ENCODE results near the gene KLK7.
A peak's percentile ranks its signal among the peaks of the same experiment; 100 is the strongest.
"Not testable (repeated sequence)": the region's sequence is repeated elsewhere in the genome, so short reads cannot be mapped to it uniquely, and the experiment has no call there.

Gene KLK7

GRCh38 chr19:51012661-51013190, 29.0 kb upstream of the KLK7 start:
- DNase-seq = no peak

GRCh38 chr19:51010066-51010795, 26.5 kb upstream of the KLK7 start:
- DNase-seq = no peak

GRCh38 chr19:51009061-51009891, 25.6 kb upstream of the KLK7 start:
- no peak for DNase-seq

GRCh38 chr19:51007488-51007887, 23.8 kb upstream of the KLK7 start:
- DNase-seq = no peak

GRCh38 chr19:51006406-51006805, 22.7 kb upstream of the KLK7 start:
- DNase-seq = no peak

GRCh38 chr19:51005248-51005647, 21.5 kb upstream of the KLK7 start:
- DNase-seq = no peak

GRCh38 chr19:51003316-51003715, 19.6 kb upstream of the KLK7 start:
- no peak for DNase-seq

GRCh38 chr19:51002542-51003311, 19.0 kb upstream of the KLK7 start:
- peak in 3 of 58 donors; percentile 20 to 37 (median 22) for DNase-seq

GRCh38 chr19:51002089-51002532, 18.4 kb upstream of the KLK7 start:
- no peak for DNase-seq

- DNase-seq = no peak
Measured at GRCh38 chr19:51001515-51001914, 17.8 kb upstream of the KLK7 start, which contains the start of gene KLK8. Gene KLK8 (minus strand): TSS chr19:51001604. CDS start chr19:51001167, 437 bp downstream.

GRCh38 chr19:51000981-51001380, 17.3 kb upstream of the KLK7 start:
- DNase-seq = no peak

- no peak for DNase-seq
Measured at GRCh38 chr19:51000426-51000825, 16.7 kb upstream of the KLK7 start.

- no peak for DNase-seq
Measured at GRCh38 chr19:50998686-50999085, 15.0 kb upstream of the KLK7 start.

GRCh38 chr19:50998061-50998460, 14.3 kb upstream of the KLK7 start:
- DNase-seq = no peak

GRCh38 chr19:50994129-50994528, 10.4 kb upstream of the KLK7 start:
- no peak for DNase-seq

- DNase-seq = no peak
Measured at GRCh38 chr19:50992666-50993035, 8.9 kb upstream of the KLK7 start.

- not testable (repeated sequence) for DNase-seq
Measured at GRCh38 chr19:50984416-50984815, 699 bp upstream of the KLK7 start.

GRCh38 chr19:50982186-50982585, 1.5 kb downstream of the KLK7 start:
- DNase-seq = no peak

- DNase-seq = peak in 3 of 58 donors; percentile 0 to 25 (median 8)
Measured at GRCh38 chr19:50981587-50982146, 2.0 kb downstream of the KLK7 start.

- no peak for DNase-seq
Measured at GRCh38 chr19:50980208-50980607, 3.5 kb downstream of the KLK7 start.

GRCh38 chr19:50979758-50980157, 4.0 kb downstream of the KLK7 start:
- no peak for DNase-seq

Measured in anterior cingulate cortex (tissue), 58 donors.